Parathyroid adenoma (tissue), 2 donors: ENCODE data around the gene VEPH1.

Experiments used
- H2AFZ ChIP-seq: fragments of 300-600 bp; sonication (generic); one replicate; pipeline ENCODE4 v1.7.0; 2017; ENCODE audit warnings: antibody characterized with exemption, mild to moderate bottlenecking
- H3K27ac ChIP-seq: fragments of 300-600 bp; sonication (generic); one replicate; pipeline ENCODE4 v1.7.0; 2017
- H3K27me3 ChIP-seq: fragments of 300-600 bp; sonication (generic); one replicate; pipeline ENCODE4 v1.7.0; 2017; ENCODE audit warnings: low read length; ENCODE audit not compliant: control insufficient read depth, insufficient read depth
- H3K36me3 ChIP-seq: fragments of 300-600 bp; sonication (generic); one replicate; pipeline ENCODE4 v1.7.0; 2017; ENCODE audit warnings: low read length; ENCODE audit not compliant: control insufficient read depth, insufficient read depth
- H3K4me1 ChIP-seq: fragments of 300-600 bp; sonication (generic); one replicate; pipeline ENCODE4 v1.7.0; 2017; ENCODE audit warnings: control low read depth
- H3K4me2 ChIP-seq: fragments of 300-600 bp; sonication (generic); one replicate; pipeline ENCODE4 v1.7.0; 2017; ENCODE audit warnings: low read length
- H3K4me3 ChIP-seq: fragments of 300-600 bp; sonication (generic); one replicate; pipeline ENCODE4 v1.7.0; 2017; ENCODE audit warnings: low read depth, low read length
- H3K79me2 ChIP-seq: fragments of 300-600 bp; sonication (generic); one replicate; pipeline ENCODE4 v1.7.0; 2017; ENCODE audit warnings: control low read depth
- H3K9ac ChIP-seq: fragments of 300-600 bp; sonication (generic); one replicate; pipeline ENCODE4 v1.7.0; 2017; ENCODE audit warnings: mild to moderate bottlenecking
- H3K9me3 ChIP-seq: fragments of 300-600 bp; sonication (generic); one replicate; pipeline ENCODE4 v1.7.0; 2017; ENCODE audit warnings: low read length; ENCODE audit not compliant: control insufficient read depth
- CTCF ChIP-seq: fragments of 300-600 bp; sonication (generic); IDR thresholded peaks from one replicate; pipeline ENCODE4 v1.7.0; 2017; ENCODE audit warnings: antibody characterized with exemption, mild to moderate bottlenecking
- donor health status: primary hyperparathyroidism.

Gene VEPH1

GRCh38 chr3:157376603-157377300 is 126.5 kb downstream of the VEPH1 start:
- Histone ChIP-seq H3K4me3 (no peak overlapping the region), H3K27me3 (no peaks in the 10 kb centered on the region), H3K9me3 (no peaks in the 10 kb centered on the region), H3K9ac (no peak overlapping the region), H3K27ac (no peak overlapping the region), H3K4me1 (no peaks in the 10 kb centered on the region), H2AFZ (no peak overlapping the region), H3K79me2 (no peaks in the 10 kb centered on the region), H3K36me3 (no peaks in the 10 kb centered on the region), H3K4me2 (no peak overlapping the region)
- TF ChIP-seq CTCF, result no peak

DNA sequence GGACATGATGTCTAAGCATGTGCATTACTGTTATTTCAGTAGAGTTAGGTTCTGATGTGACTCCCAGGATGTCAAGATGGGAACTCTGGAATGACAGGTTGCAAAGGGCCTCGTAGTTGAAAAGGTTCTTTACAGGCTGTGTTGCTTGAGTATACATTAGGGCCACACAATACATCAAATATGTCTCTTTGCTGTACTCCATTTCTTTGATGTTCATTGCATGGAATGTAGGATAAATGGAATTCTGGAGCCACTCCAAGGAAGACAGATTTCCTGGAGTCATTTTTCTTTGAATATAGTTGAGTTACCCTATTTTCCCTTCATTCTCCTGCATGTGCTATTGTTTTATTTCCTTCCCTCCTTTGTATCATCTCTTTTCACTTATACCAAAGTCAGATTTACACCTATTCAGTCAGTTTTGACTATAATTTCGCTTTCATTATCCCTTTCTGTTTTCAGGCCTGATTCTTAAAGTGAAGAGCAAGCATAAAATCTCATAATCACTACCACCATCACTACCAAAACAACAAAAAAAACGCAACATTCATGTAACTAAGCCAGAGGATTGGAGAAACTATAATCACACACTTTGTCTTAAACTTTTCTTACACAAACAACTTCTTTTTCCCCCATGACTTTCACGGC is 127.8 kb downstream of the VEPH1 start:
- no peak overlapping the region for H3K27ac ChIP-seq
- H3K9ac ChIP-seq, result no peak overlapping the region
- TF ChIP-seq CTCF, result no peak
- no peaks in the 10 kb centered on the region for H3K4me1 ChIP-seq
- H3K4me3 ChIP-seq, result no peak overlapping the region
- no peak overlapping the region for H2AFZ ChIP-seq
- no peaks in the 10 kb centered on the region for H3K9me3 ChIP-seq
- no peaks in the 10 kb centered on the region for H3K36me3 ChIP-seq
- no peaks in the 10 kb centered on the region for H3K79me2 ChIP-seq
- H3K4me2 ChIP-seq, result no peak overlapping the region
- no peaks in the 10 kb centered on the region for H3K27me3 ChIP-seq

GRCh38 chr3:157374933-157375332 is 128.3 kb downstream of the VEPH1 start:
- TF ChIP-seq CTCF, result no peak
- Histone ChIP-seq H3K4me3 (no peak overlapping the region), H3K79me2 (no peaks in the 10 kb centered on the region), H3K27me3 (no peaks in the 10 kb centered on the region), H3K36me3 (no peaks in the 10 kb centered on the region), H3K27ac (no peak overlapping the region), H3K4me2 (no peak overlapping the region), H3K4me1 (no peaks in the 10 kb centered on the region), H2AFZ (no peak overlapping the region), H3K9ac (no peak overlapping the region), H3K9me3 (no peaks in the 10 kb centered on the region)

GRCh38 chr3:157373783-157374182 is 129.4 kb downstream of the VEPH1 start:
- Histone ChIP-seq H3K4me1 (no peaks in the 10 kb centered on the region), H3K79me2 (no peaks in the 10 kb centered on the region)
- TF ChIP-seq CTCF, result no peak

GRCh38 chr3:157370867-157371266 is 132.3 kb downstream of the VEPH1 start:
- H3K4me3 ChIP-seq, result no peak overlapping the region
- no peaks in the 10 kb centered on the region for H3K9me3 ChIP-seq
- no peaks in the 10 kb centered on the region for H3K4me1 ChIP-seq
- TF ChIP-seq CTCF, result no peak
- no peak overlapping the region for H3K4me2 ChIP-seq
- H3K79me2 ChIP-seq, result no peaks in the 10 kb centered on the region
- no peaks in the 10 kb centered on the region for H3K36me3 ChIP-seq
- H3K27me3 ChIP-seq, result no peaks in the 10 kb centered on the region
- no peak overlapping the region for H2AFZ ChIP-seq
- no peak overlapping the region for H3K27ac ChIP-seq
- no peak overlapping the region for H3K9ac ChIP-seq

More at GRCh38 chr3:157373783-157374182, 129.4 kb downstream of the VEPH1 start:
- Histone ChIP-seq H3K9me3 (no peaks in the 10 kb centered on the region), H3K4me2 (no peak overlapping the region), H3K9ac (no peak overlapping the region), H3K36me3 (no peaks in the 10 kb centered on the region), H3K27me3 (no peaks in the 10 kb centered on the region), H2AFZ (no peak overlapping the region), H3K27ac (no peak overlapping the region), H3K4me3 (no peak overlapping the region)
